SK-N-SH (cell line): Measurements from ENCODE around the gene VMP1. TPM values are rescaled to one million over a fixed set of nuclear protein-coding genes. Genes with fewer than 3 reads are reported as not detected.
A peak's percentile ranks its signal among the peaks of the same experiment; 100 is the strongest.

Experiments used
- CTCF ChIA-PET: fragments of 300-600, 350-600 bp; formaldehyde crosslinking; extraction: SDS; loops from one replicate; lab custom pipeline; 2021; lab: Yijun Ruan, JAX
- POLR2A ChIA-PET: fragments of 350-600 bp; sonication (Branson Sonifier 250); formaldehyde crosslinking; extraction: SDS; loops from one replicate; lab custom pipeline; 2020; ENCODE audit warnings: antibody characterized with exemption, inconsistent platforms; lab: Yijun Ruan, JAX
- DNase-seq: peaks from one replicate; pipeline ENCODE4 v3.0.0; 2012
- H2AFZ ChIP-seq: fragments of 200-600 bp; sonication (generic); 2 replicates; pipeline ENCODE4 v1.8.1; 2016; ENCODE audit warnings: antibody characterized with exemption, mild to moderate bottlenecking, low read depth
- H3F3A ChIP-seq: fragments of 200-600 bp; sonication (generic); replicated peaks from 2 replicates; pipeline ENCODE3; 2016; ENCODE audit warnings: antibody characterized with exemption, mild to moderate bottlenecking; ENCODE audit not compliant: insufficient read depth
- H3K27ac ChIP-seq, 2 experiments: fragments of 200-500 bp in 1 of 2; fragments of 200-600 bp in 1 of 2; sonication (Bioruptor generic) in 1 of 2; sonication (generic), shearing (Covaris generic) in 1 of 2; 2 replicates each; pipeline versions ENCODE4 v1.5.1 to v1.6.1; 2014 to 2016; ENCODE audit warnings: low read depth in 2 of 2, inconsistent platforms in 1 of 2, low read length in 1 of 2, mild to moderate bottlenecking in 1 of 2, mixed read lengths in 1 of 2
- H3K27me3 ChIP-seq: fragments of 200-600 bp; sonication (generic), shearing (Covaris generic); 2 replicates; pipeline ENCODE4 v1.6.1; 2016; ENCODE audit warnings: mixed run types; ENCODE audit not compliant: insufficient read depth
- H3K36me3 ChIP-seq, 2 experiments: fragments of 200-500 bp in 1 of 2; fragments of 200-600 bp in 1 of 2; sonication (Bioruptor generic) in 1 of 2; sonication (generic) in 1 of 2; replicated peaks in 1 of 2; 2 replicates each; pipeline versions ENCODE3 to v1.5.1; 2014 to 2016; ENCODE audit warnings: low read length in 1 of 2, mild to moderate bottlenecking in 1 of 2; ENCODE audit not compliant: insufficient read depth in 2 of 2, control insufficient read depth in 1 of 2
- H3K4me1 ChIP-seq, 2 experiments: fragments of 200-500 bp in 1 of 2; fragments of 200-600 bp in 1 of 2; sonication (Bioruptor generic) in 1 of 2; sonication (generic), shearing (Covaris generic) in 1 of 2; 2 replicates each; pipeline versions ENCODE4 v1.5.1 to v1.6.1; 2014 to 2016; ENCODE audit warnings: low read depth in 1 of 2, low read length in 1 of 2, mixed run types in 1 of 2; ENCODE audit not compliant: insufficient read depth in 2 of 2, control insufficient read depth in 1 of 2
- H3K4me2 ChIP-seq: fragments of 200-600 bp; sonication (generic), shearing (Covaris generic); 2 replicates; pipeline ENCODE4 v1.6.1; 2017; ENCODE audit warnings: mixed run types
- H3K4me3 ChIP-seq, 2 experiments: fragments of 200-500 bp in 1 of 2; fragments of 200-600 bp in 1 of 2; sonication (Bioruptor generic) in 1 of 2; sonication (generic), shearing (Covaris generic) in 1 of 2; 2 replicates each; pipeline versions ENCODE4 v1.5.1 to v1.8.1; 2014 to 2016; ENCODE audit warnings: low read depth in 2 of 2, inconsistent platforms in 1 of 2, low read length in 1 of 2, mild to moderate bottlenecking in 1 of 2, mixed read lengths in 1 of 2, moderate library complexity in 1 of 2
- H3K79me2 ChIP-seq: fragments of 200-600 bp; sonication (generic); 2 replicates; pipeline ENCODE4 v1.8.1; 2017; ENCODE audit warnings: mild to moderate bottlenecking; ENCODE audit not compliant: insufficient read depth
- H3K9ac ChIP-seq: fragments of 200-600 bp; sonication (generic); 2 replicates; pipeline ENCODE4 v1.6.1; 2017; ENCODE audit warnings: mixed run types
- H3K9me2 ChIP-seq: fragments of 200-600 bp; sonication (generic); 2 replicates; pipeline ENCODE4 v1.6.1; 2017; ENCODE audit warnings: mixed run types
- H3K9me3 ChIP-seq: fragments of 200-600 bp; sonication (generic); 2 replicates; pipeline ENCODE4 v1.6.1; 2017; ENCODE audit warnings: mixed run types, mild to moderate bottlenecking, moderate library complexity
- H4K20me1 ChIP-seq: fragments of 200-600 bp; sonication (generic); 2 replicates; pipeline ENCODE4 v1.6.1; 2017; ENCODE audit warnings: mild to moderate bottlenecking, mixed run types; ENCODE audit not compliant: insufficient read depth
- CHD2 ChIP-seq: fragments of 150-350 bp; IDR thresholded peaks from 2 replicates; pipeline ENCODE4 v1.6.1; 2018; ENCODE audit warnings: low read length; ENCODE audit not compliant: partially characterized antibody
- EZH2phosphoT487 ChIP-seq: fragments of 200-600 bp; sonication (generic); IDR thresholded peaks from 2 replicates; pipeline ENCODE4 v1.6.1; 2017; ENCODE audit warnings: low read depth, mixed run types, mild to moderate bottlenecking, antibody characterized with exemption, moderate library complexity, borderline replicate concordance
- FOXM1 ChIP-seq: IDR thresholded peaks from 2 replicates; pipeline ENCODE4 v1.4.0; 2012; ENCODE audit warnings: low read depth, mild to moderate bottlenecking
- JUND ChIP-seq: IDR thresholded peaks from 2 replicates; pipeline ENCODE4 v1.4.0; 2012
- NFIC ChIP-seq: IDR thresholded peaks from 2 replicates; pipeline ENCODE4 v1.4.0; 2012; ENCODE audit warnings: borderline replicate concordance
- POLR2AphosphoS5 ChIP-seq: IDR thresholded peaks from 2 replicates; pipeline ENCODE4 v1.6.1; 2012; ENCODE audit warnings: low read depth, low read length
- RAD21 ChIP-seq: IDR thresholded peaks from 2 replicates; pipeline ENCODE4 v1.6.1; 2012; ENCODE audit warnings: mild to moderate bottlenecking, low read length
- RCOR1 ChIP-seq: fragments of 150-350 bp; IDR thresholded peaks from 2 replicates; pipeline ENCODE4 v1.6.1; 2017; ENCODE audit warnings: antibody characterized with exemption, low read length
- RFX5 ChIP-seq: IDR thresholded peaks from 2 replicates; pipeline ENCODE4 v1.6.1; 2012; ENCODE audit warnings: mild to moderate bottlenecking, improper control_type of control experiment, low read length
- SIN3A ChIP-seq: IDR thresholded peaks from 2 replicates; pipeline ENCODE4 v1.6.1; 2012; ENCODE audit warnings: low read depth, mild to moderate bottlenecking, low read length, moderate library complexity, borderline replicate concordance
- TAF1 ChIP-seq: IDR thresholded peaks from 2 replicates; pipeline ENCODE4 v1.6.1; 2012; ENCODE audit warnings: low read depth, mild to moderate bottlenecking, low read length, moderate library complexity, borderline replicate concordance
- TCF12 ChIP-seq: IDR thresholded peaks from 2 replicates; pipeline ENCODE4 v1.4.0; 2012
- TEAD4 ChIP-seq: IDR thresholded peaks from 2 replicates; pipeline ENCODE4 v1.4.0; 2012; ENCODE audit warnings: mild to moderate bottlenecking, borderline replicate concordance; ENCODE audit not compliant: insufficient read depth
- USF2 ChIP-seq: fragments of 150-350 bp; IDR thresholded peaks from 2 replicates; pipeline ENCODE4 v1.6.1; 2017; ENCODE audit warnings: antibody characterized with exemption, low read length, low read depth, borderline replicate concordance
- YY1 ChIP-seq: IDR thresholded peaks from 2 replicates; pipeline ENCODE4 v1.4.0; 2012; ENCODE audit warnings: low read depth, mild to moderate bottlenecking
- WGBS: methylation state at CpG from one replicate; pipeline ENCODE4 v1.1.6; 2017; ENCODE audit warnings: low lambda C conversion rate; 5-methylcytosine and 5-hydroxymethylcytosine counted together
- polyA plus RNA-seq, 3 experiments: library from polyadenylated mRNA; depleted of rRNA; stranded (reverse); fragments of >200 nt; gene quantifications; 2 replicates each; pipeline ENCODE4 v1.2.3, GENCODE V29; 2012
- TF ChIP-seq, protein P1 (sequence below): fragments of 200-600 bp; sonication (generic); IDR thresholded peaks from 2 replicates; pipeline ENCODE4 v1.6.1; 2017; ENCODE audit warnings: antibody characterized with exemption, mild to moderate bottlenecking, moderate library complexity
- TF ChIP-seq, protein P2 (sequence below): IDR thresholded peaks from 2 replicates; pipeline ENCODE4; 2012

VMP1 gene
- polyA plus RNA-seq, 1 of the 3 experiments (the other 2 are of a cell fraction): 169 TPM

GRCh38 chr17:59699786-59700185 lies 7.7 kb upstream of the VMP1 start (continued):
- no peak for TF ChIP-seq USF2
- TF ChIP-seq RCOR1: no peak
- TF ChIP-seq JUND: no peak

DNA sequence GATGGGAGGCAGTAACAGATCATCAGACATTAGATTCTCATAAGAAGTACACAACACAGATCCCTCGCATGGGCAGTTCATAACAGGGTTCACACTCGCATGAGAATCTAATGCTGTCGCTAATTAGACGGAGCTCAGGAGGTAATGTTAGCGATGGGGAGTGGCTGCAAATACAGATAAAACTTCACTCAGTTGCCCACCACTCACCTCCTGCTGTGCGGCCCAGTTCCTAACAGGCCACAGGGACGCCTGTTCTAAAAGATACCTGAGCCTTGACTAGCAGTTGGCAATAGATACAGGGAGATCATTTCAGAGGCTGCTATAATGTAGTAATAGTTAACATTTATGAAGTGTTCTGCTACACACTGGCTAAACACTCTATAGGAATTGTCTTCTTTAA lies 5.2 kb upstream of the VMP1 start:
- Histone ChIP-seq H2AFZ (no peak overlapping the region), H3K9me2 (no peaks in the 10 kb centered on the region), H3K36me3 (peaks cover 55 to 59% of the 10 kb centered on the region in 2 experiments)
- CTCF ChIA-PET: interaction anchor here (0.5 to 1.1 kb wide), 3 partner anchors 40 to 1102 kb away, joined by 3 read pairs; no protein-coding TSS in a partner anchor
- POLR2A ChIA-PET: interaction anchor here (1.2 kb wide), 1 partner anchor 83 kb away, joined by 3 read pairs; the partner anchor contains the start of gene CLTC
- TF ChIP-seq POLR2AphosphoS5 (peak; percentile 6; the same call in 1 of the 2 replicates), TAF1 (no peak), CHD2 (no peak)
- TF ChIP-seq, all 33 proteins: peak for 1
- Histone ChIP-seq H3K27me3 (no peaks in the 10 kb centered on the region), H3K4me1 (peaks cover 0 to 14% of the 10 kb centered on the region in 2 experiments; a peak in 3 of 4 replicates), H3K27ac (0 out of 4 replicates have a peak overlapping the region, but pooled peaks of 1 of the 2 experiments have one; percentile 2), H3K4me2 (0 out of 2 replicates have a peak overlapping the region, but pooled peaks have one; percentile 1), H3K9ac (no peak overlapping the region), H3K9me3 (no peaks in the 10 kb centered on the region), H3F3A (peaks cover 47% of the 10 kb centered on the region), H3K4me3 (no peak overlapping the region), H3K79me2 (peaks cover 99% of the 10 kb centered on the region), H4K20me1 (peaks cover 82% of the 10 kb centered on the region)
- no peak for DNase-seq
- WGBS: 96% methylated on average over 7 of the region's 7 CpGs

- WGBS: 2% methylated on average over 15 of the region's 15 CpGs
- peaks cover 19% of the 10 kb centered on the region for H3F3A ChIP-seq
- CTCF ChIA-PET: interaction anchor here (0.7 to 1.9 kb wide), 7 partner anchors 10 to 329 kb away, joined by 3 to 4 read pairs (median 3); no protein-coding TSS in a partner anchor
- H4K20me1 ChIP-seq: peaks cover 32% of the 10 kb centered on the region
- no peaks in the 10 kb centered on the region for H3K27me3 ChIP-seq
- DNase-seq: no peak
- no peaks in the 10 kb centered on the region for H3K9me2 ChIP-seq
- POLR2A ChIA-PET: interaction anchor here (1.0 to 1.2 kb wide), 2 partner anchors 88 to 143 kb away, joined by 3 to 13 read pairs; partner anchors contain the start of genes CLTC and DHX40
- H3K9me3 ChIP-seq: no peaks in the 10 kb centered on the region
- H3K79me2 ChIP-seq: peaks cover 97% of the 10 kb centered on the region
- H3K36me3 ChIP-seq: peaks cover 6 to 17% of the 10 kb centered on the region in 2 experiments
- peak overlapping the region; percentile 90 for H3K4me2 ChIP-seq
- peak overlapping the region; percentile 88 for H2AFZ ChIP-seq
- TF ChIP-seq USF2 (no peak), SIN3A (no peak), TCF12 (no peak), YY1 (no peak), RAD21 (no peak), RFX5 (no peak), FOXM1 (no peak), TEAD4 (no peak), NFIC (no peak), POLR2AphosphoS5 (no peak), EZH2phosphoT487 (no peak)
- TF ChIP-seq, protein P1, sequence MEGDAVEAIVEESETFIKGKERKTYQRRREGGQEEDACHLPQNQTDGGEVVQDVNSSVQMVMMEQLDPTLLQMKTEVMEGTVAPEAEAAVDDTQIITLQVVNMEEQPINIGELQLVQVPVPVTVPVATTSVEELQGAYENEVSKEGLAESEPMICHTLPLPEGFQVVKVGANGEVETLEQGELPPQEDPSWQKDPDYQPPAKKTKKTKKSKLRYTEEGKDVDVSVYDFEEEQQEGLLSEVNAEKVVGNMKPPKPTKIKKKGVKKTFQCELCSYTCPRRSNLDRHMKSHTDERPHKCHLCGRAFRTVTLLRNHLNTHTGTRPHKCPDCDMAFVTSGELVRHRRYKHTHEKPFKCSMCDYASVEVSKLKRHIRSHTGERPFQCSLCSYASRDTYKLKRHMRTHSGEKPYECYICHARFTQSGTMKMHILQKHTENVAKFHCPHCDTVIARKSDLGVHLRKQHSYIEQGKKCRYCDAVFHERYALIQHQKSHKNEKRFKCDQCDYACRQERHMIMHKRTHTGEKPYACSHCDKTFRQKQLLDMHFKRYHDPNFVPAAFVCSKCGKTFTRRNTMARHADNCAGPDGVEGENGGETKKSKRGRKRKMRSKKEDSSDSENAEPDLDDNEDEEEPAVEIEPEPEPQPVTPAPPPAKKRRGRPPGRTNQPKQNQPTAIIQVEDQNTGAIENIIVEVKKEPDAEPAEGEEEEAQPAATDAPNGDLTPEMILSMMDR: no peak
- TF ChIP-seq, protein P2, sequence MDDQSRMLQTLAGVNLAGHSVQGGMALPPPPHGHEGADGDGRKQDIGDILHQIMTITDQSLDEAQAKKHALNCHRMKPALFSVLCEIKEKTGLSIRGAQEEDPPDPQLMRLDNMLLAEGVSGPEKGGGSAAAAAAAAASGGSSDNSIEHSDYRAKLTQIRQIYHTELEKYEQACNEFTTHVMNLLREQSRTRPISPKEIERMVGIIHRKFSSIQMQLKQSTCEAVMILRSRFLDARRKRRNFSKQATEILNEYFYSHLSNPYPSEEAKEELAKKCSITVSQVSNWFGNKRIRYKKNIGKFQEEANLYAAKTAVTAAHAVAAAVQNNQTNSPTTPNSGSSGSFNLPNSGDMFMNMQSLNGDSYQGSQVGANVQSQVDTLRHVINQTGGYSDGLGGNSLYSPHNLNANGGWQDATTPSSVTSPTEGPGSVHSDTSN: no peak
- TF ChIP-seq, all 33 proteins: peak for 0
- peaks cover 9 to 16% of the 10 kb centered on the region in 2 experiments; a peak in 3 of 4 replicates for H3K4me1 ChIP-seq
- peak overlapping the region; percentile 92 to 96 for H3K27ac ChIP-seq
- peak overlapping the region; percentile 88 to 90 for H3K4me3 ChIP-seq
- peak overlapping the region; percentile 94 for H3K9ac ChIP-seq
These were observed 547 bp downstream of the VMP1 start for GRCh38 chr17:59707971-59708430.
